ENCODE results near the gene WDFY4. TPM values are rescaled to one million over a fixed set of nuclear protein-coding genes. Genes with fewer than 3 reads are reported as not detected.

The WDFY4 gene
- total RNA-seq, 4 donors from 2014 or later: 1.6 to 5.1 (median 3.0) TPM

GRCh38 chr10:48749254-48749787, 64.6 kb downstream of the WDFY4 start:
- ATAC-seq: no peak
- Histone ChIP-seq H3K9me3 (no peaks in the 10 kb centered on the region), H3K4me3 (no peak overlapping the region), H3K36me3 (no peaks in the 10 kb centered on the region), H3K4me1 (no peaks in the 10 kb centered on the region), H3K27me3 (no peaks in the 10 kb centered on the region), H3K27ac (no peak overlapping the region)
- TF ChIP-seq EP300 (IDR thresholded peaks at IDR 0.05) (no peak), POLR2AphosphoS5 (IDR thresholded peaks at IDR 0.05) (no peak)
- 100% methylated on average over 1 of the region's 1 CpG; no CpG with 5 or more reads in 1 of the 2 donors for WGBS, 2 donors (ENCODE audit: low coverage in 1 of 2)

GRCh38 chr10:48750019-48750418, 65.3 kb downstream of the WDFY4 start:
- Histone ChIP-seq H3K9me3 (no peaks in the 10 kb centered on the region), H3K36me3 (no peaks in the 10 kb centered on the region), H3K27ac (no peak overlapping the region), H3K4me3 (no peak overlapping the region), H3K27me3 (no peaks in the 10 kb centered on the region), H3K4me1 (no peaks in the 10 kb centered on the region)
- TF ChIP-seq POLR2AphosphoS5 (IDR thresholded peaks at IDR 0.05): no peak
- TF ChIP-seq POLR2A (IDR thresholded peaks at IDR 0.05): no peak
- TF ChIP-seq EP300 (IDR thresholded peaks at IDR 0.05): no peak
- TF ChIP-seq CTCF (IDR thresholded peaks at IDR 0.05): no peak
- 60% methylated on average over 1 of the region's 1 CpG; no CpG with 5 or more reads in 1 of the 2 donors for WGBS, 2 donors (ENCODE audit: low coverage in 1 of 2)
- no peak for ATAC-seq

GRCh38 chr10:48750991-48751390, 66.3 kb downstream of the WDFY4 start:
- WGBS, 2 donors (ENCODE audit: low coverage in 1 of 2): 67 to 100% methylated on average over 1 of the region's 5 CpGs
- H3K27ac ChIP-seq: no peak overlapping the region
- no peaks in the 10 kb centered on the region for H3K4me1 ChIP-seq
- no peaks in the 10 kb centered on the region for H3K27me3 ChIP-seq
- ATAC-seq: no peak
- no peak overlapping the region for H3K4me3 ChIP-seq
- H3K9me3 ChIP-seq: no peaks in the 10 kb centered on the region
- TF ChIP-seq POLR2A (IDR thresholded peaks at IDR 0.05) (no peak), CTCF (IDR thresholded peaks at IDR 0.05) (no peak)
- H3K36me3 ChIP-seq: no peaks in the 10 kb centered on the region

GRCh38 chr10:48751730-48752129, 67.1 kb downstream of the WDFY4 start:
- H3K27ac ChIP-seq: no peak overlapping the region
- H3K27me3 ChIP-seq: no peaks in the 10 kb centered on the region
- H3K4me3 ChIP-seq: no peak overlapping the region
- no peaks in the 10 kb centered on the region for H3K9me3 ChIP-seq
- TF ChIP-seq POLR2AphosphoS5 (IDR thresholded peaks at IDR 0.05): no peak
- no peak for TF ChIP-seq POLR2A (IDR thresholded peaks at IDR 0.05)
- TF ChIP-seq EP300 (IDR thresholded peaks at IDR 0.05): no peak
- TF ChIP-seq CTCF (IDR thresholded peaks at IDR 0.05): no peak
- H3K36me3 ChIP-seq: no peaks in the 10 kb centered on the region
- no peak for ATAC-seq
- H3K4me1 ChIP-seq: no peaks in the 10 kb centered on the region
- 94% methylated on average over 5 of the region's 5 CpGs; no CpG with 5 or more reads in 1 of the 2 donors for WGBS, 2 donors (ENCODE audit: low coverage in 1 of 2)

GRCh38 chr10:48758411-48758810, 73.7 kb downstream of the WDFY4 start:
- no peaks in the 10 kb centered on the region for H3K9me3 ChIP-seq
- WGBS, 2 donors (ENCODE audit: low coverage in 1 of 2): 44 to 54% methylated on average over 3 of the region's 3 CpGs
- H3K27ac ChIP-seq: no peak overlapping the region
- no peak for ATAC-seq
- peaks cover 10% of the 10 kb centered on the region for H3K27me3 ChIP-seq
- H3K4me3 ChIP-seq: no peak overlapping the region
- H3K4me1 ChIP-seq: no peaks in the 10 kb centered on the region
- TF ChIP-seq POLR2AphosphoS5 (IDR thresholded peaks at IDR 0.05): no peak
- no peak for TF ChIP-seq CTCF (IDR thresholded peaks at IDR 0.05)
- no peak for TF ChIP-seq POLR2A (IDR thresholded peaks at IDR 0.05)
- no peak for TF ChIP-seq EP300 (IDR thresholded peaks at IDR 0.05)
- H3K36me3 ChIP-seq: no peaks in the 10 kb centered on the region

Data from gastroesophageal sphincter (tissue), 4 donors.